AG10803 (cell line): ENCODE measurements around the gene SNX9.

ENCODE experiments used
- DNase-seq: peaks from one replicate; pipeline ENCODE4 v3.0.0; 2010; ENCODE audit warnings: low read depth
- H3K4me3 ChIP-seq: 2 replicates; pipeline ENCODE4 v1.5.1; 2011; ENCODE audit warnings: mild to moderate bottlenecking, low read length, control low read depth
- CTCF ChIP-seq: conservative IDR thresholded peaks from 2 replicates; pipeline ENCODE4 v1.5.1; 2011; ENCODE audit warnings: mild to moderate bottlenecking, low read length, control low read depth, inconsistent platforms

The SNX9 gene

GRCh38 chr6:157989541-157990289 lies 166.7 kb downstream of the SNX9 start:
- DNase-seq: no peak
- H3K4me3 ChIP-seq: no peak overlapping the region
- no peak for TF ChIP-seq CTCF

- no peak overlapping the region for H3K4me3 ChIP-seq
- DNase-seq: no peak
- no peak for TF ChIP-seq CTCF
Measured at GRCh38 chr6:157990321-157991066, 167.4 kb downstream of the SNX9 start.

- no peak for DNase-seq
- no peak for TF ChIP-seq CTCF
- H3K4me3 ChIP-seq: no peak overlapping the region
Measured at GRCh38 chr6:157991067-157991432, 168.0 kb downstream of the SNX9 start.

- TF ChIP-seq CTCF: no peak
Measured at GRCh38 chr6:157993076-157993475, 170.0 kb downstream of the SNX9 start.

GRCh38 chr6:157994125-157994795 lies 171.2 kb downstream of the SNX9 start:
- no peak for TF ChIP-seq CTCF
- no peak overlapping the region for H3K4me3 ChIP-seq
- DNase-seq: no peak

More at GRCh38 chr6:157993076-157993475, 170.0 kb downstream of the SNX9 start:
- no peak overlapping the region for H3K4me3 ChIP-seq
- DNase-seq: no peak
